ENCODE measurements around the gene PGBD2. TPM values are rescaled to one million over a fixed set of nuclear protein-coding genes. Genes with fewer than 3 reads are reported as not detected.

The PGBD2 gene
- total and polyA plus RNA-seq, 9 of the 15 experiments (the other 6 are each of a cell fraction or from before 2014, with no cell fraction given), result 11.9 to 21.8 (median 14.7) TPM

DNA sequence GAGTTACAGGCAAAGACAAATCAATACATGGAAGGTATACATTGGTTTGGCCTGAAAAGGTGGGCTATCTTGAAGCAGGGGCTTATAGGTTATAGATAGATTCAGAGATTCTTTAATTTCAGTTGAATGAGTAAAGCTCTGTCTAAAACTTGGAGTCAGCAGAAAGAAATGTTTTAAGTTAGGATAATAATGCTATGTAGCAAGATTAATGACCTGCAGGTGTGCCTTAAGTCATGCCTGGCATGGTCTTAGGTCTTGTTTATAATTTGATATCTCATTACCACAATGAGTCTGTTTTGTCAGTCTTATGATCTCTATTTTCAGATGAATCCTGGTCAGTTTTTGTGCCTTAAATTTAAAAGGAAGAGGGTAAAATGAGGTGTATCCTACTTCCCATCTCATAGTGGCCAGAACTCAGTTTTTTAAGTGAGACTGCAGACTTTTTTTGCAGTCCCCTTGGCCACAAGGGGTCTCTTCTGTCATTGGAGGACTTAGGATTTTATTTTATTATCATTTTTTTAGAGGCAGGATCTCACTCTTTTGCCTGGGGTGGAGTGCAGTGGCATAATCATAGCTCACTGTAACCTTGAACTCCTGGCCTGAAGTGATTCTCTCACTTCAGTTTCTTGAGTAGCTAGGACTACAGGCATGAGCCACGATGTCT lies 21.3 kb upstream of the PGBD2 start (continued):
- no peak for TF ChIP-seq FOXO4 (CRISPR knock-in tag; IDR thresholded peaks at IDR 0.05)
- TF ChIP-seq RBM17 (IDR thresholded peaks at IDR 0.05; ENCODE audit: borderline replicate concordance, low read depth, low read length), result no peak
- no peak for TF ChIP-seq GTF2F1 (IDR thresholded peaks at IDR 0.05; ENCODE audit: low read depth, low read length)
- no peak for TF ChIP-seq SMAD4 (CRISPR knock-in tag; conservative IDR thresholded peaks at IDR 0.05)
- 0 out of 2 replicates have a peak, but pooled peaks have one; percentile 24 for TF ChIP-seq BCOR (IDR thresholded peaks at IDR 0.05)
- 0 out of 2 replicates have a peak, but pooled peaks have one; percentile 23 for TF ChIP-seq SMC3 (conservative IDR thresholded peaks at IDR 0.05; ENCODE audit: insufficient read depth, low read depth, low read length)
- no peak for TF ChIP-seq ATF1 (CRISPR knock-in tag; IDR thresholded peaks at IDR 0.05)
- no peak for TF ChIP-seq ATF1 (tag; IDR thresholded peaks at IDR 0.05)
- TF ChIP-seq ZC3H4 (CRISPR knock-in tag; IDR thresholded peaks at IDR 0.05; ENCODE audit: borderline replicate concordance), result no peak
- TF ChIP-seq ZBTB34 (CRISPR knock-in tag; IDR thresholded peaks at IDR 0.05), result no peak
- TF ChIP-seq TCF7 (IDR thresholded peaks at IDR 0.05; ENCODE audit: borderline replicate concordance), result no peak
